SK-N-SH (cell line): Measurements from ENCODE around the gene TCP1.

Source experiments
- CHD2 ChIP-seq: fragments of 150-350 bp; IDR thresholded peaks from 2 replicates; pipeline ENCODE4 v1.6.1; 2018; ENCODE audit warnings: low read length; ENCODE audit not compliant: partially characterized antibody
- CTCF ChIP-seq: fragments of 200-600 bp; sonication (generic); IDR thresholded peaks from 2 replicates; pipeline ENCODE4 v1.6.1; 2017; ENCODE audit warnings: antibody characterized with exemption, mild to moderate bottlenecking, moderate library complexity
- EP300 ChIP-seq, 2 experiments: IDR thresholded peaks; 2 replicates each; pipeline versions ENCODE4 v1.4.0 to v1.6.1; 2012; ENCODE audit warnings: borderline replicate concordance in 1 of 2, low read depth in 1 of 2, low read length in 1 of 2
- POLR2AphosphoS5 ChIP-seq: IDR thresholded peaks from 2 replicates; pipeline ENCODE4 v1.6.1; 2012; ENCODE audit warnings: low read depth, low read length
- RCOR1 ChIP-seq: fragments of 150-350 bp; IDR thresholded peaks from 2 replicates; pipeline ENCODE4 v1.6.1; 2017; ENCODE audit warnings: antibody characterized with exemption, low read length
- REST ChIP-seq: IDR thresholded peaks from 2 replicates; pipeline ENCODE4 v1.6.1; 2012; ENCODE audit warnings: mild to moderate bottlenecking, low read depth, low read length, moderate library complexity
- SIN3A ChIP-seq: IDR thresholded peaks from 2 replicates; pipeline ENCODE4 v1.6.1; 2012; ENCODE audit warnings: low read depth, mild to moderate bottlenecking, low read length, moderate library complexity, borderline replicate concordance
- TAF1 ChIP-seq: IDR thresholded peaks from 2 replicates; pipeline ENCODE4 v1.6.1; 2012; ENCODE audit warnings: low read depth, mild to moderate bottlenecking, low read length, moderate library complexity, borderline replicate concordance
- YY1 ChIP-seq: IDR thresholded peaks from 2 replicates; pipeline ENCODE4 v1.4.0; 2012; ENCODE audit warnings: low read depth, mild to moderate bottlenecking

DNA sequence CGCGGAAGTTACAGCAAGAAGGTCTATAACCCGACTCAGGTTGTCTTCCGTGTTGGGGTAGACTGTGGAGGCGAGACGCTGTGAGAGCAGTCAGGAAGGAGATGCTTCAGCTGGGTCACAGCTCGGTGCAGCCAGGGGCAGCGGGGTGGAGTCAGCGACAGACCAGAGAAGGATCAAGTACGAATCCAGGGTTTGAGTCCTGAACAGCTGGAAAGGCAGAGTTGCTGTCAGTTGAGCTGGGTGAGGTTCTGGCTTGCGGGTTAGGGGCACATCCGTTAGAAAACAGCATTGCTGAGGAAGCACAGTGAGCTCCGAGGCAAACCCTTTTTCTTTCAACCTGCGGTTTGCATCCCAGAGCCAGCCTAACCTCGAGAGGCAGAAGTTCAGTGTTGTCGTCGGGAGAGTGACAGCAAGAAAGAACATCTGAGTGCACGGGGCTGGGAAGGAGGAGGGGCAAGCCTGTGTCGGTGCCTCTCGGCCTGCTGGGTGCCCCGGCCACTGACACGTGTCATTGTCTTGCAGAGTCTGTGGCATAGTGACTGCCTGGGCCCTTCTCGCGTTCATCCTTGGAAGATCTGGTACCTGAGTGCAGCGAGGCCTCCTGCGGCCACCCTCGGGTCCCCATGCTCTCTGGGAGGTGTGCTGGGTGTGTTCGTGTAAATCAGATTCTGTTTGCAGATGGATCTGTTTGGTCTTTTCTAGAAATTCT, 30.7 kb upstream of the TCP1 start:
- TF ChIP-seq TAF1 (no peak), POLR2AphosphoS5 (no peak), CHD2 (no peak), CTCF (no peak), SIN3A (no peak), REST (no peak), YY1 (no peak), EP300 (IDR thresholded peaks at IDR 0.05; ENCODE audit: borderline replicate concordance in 1 of 2, low read depth in 1 of 2, low read length in 1 of 2) (no peak), RCOR1 (no peak)
